Nasal cavity respiratory epithelium epithelial cell of viscerocranial mucosa (primary cell): ENCODE measurements around the gene MYO1B. TPM values are rescaled to one million over a fixed set of nuclear protein-coding genes. Genes with fewer than 3 reads are reported as not detected.

Experiments used
- total RNA-seq: library from RNA; depleted of rRNA; stranded (reverse); fragments of >200 nt; gene quantifications from 2 replicates; pipeline ENCODE4 v1.2.3, GENCODE V29; 2014

The MYO1B gene
- total RNA-seq = 405 and 429 TPM in 2 replicates

DNA sequence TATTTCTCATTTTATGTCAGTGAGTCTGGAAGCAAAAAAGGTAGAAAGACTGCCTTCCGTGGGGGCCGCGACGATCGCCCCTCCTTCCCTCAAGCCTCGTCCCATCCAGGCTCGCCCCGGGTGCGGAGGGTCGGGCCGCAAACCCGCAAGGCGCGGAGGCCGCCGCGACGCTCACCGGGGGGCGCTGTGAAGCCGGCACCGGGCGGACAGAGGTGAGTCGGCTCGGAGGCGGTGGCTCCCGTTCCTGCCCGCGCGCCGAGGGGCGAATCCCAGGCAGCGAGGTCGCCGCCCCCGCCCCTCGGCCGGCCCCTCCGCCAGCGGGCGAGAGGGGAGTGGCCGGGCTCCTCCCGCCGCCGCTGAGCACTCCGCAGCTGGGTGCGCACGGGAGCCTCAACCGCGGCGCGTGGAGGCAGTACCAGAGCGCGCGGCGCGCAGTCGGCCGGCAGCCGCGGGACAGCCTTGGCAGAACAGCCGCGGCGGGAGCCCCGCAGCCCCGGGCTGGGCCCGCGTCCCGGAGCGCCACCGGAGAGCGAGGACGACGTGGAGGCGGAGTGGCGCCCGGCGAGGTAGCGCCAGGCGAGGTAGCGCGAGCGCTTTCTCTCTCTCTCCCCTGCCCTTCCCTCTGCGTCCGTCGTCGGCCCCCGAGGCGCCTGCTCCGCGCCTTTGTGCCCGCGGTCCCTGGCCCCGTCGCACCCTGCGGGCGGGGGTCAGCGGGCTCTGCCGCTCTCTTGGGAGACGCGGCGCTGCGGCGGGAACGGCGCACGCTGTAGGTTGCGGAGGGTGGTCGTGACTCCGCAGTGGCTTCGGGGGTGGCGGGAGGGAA is at the start of gene MYO1B:
MYO1B (plus strand) TSS at position 359 of the 823 bp plus-strand sequence. CDS start 31,492 bp downstream, outside the sequence.

Other genes with a start within 250 kb of the MYO1B start
- gene STAT1, start 231.2 kb upstream of the MYO1B start, total RNA-seq = 59.5 and 71.5 TPM in 2 replicates
- gene STAT4, start 94.4 kb upstream of the MYO1B start, total RNA-seq = 9.2 and 10.9 TPM in 2 replicates